HG02798 (cell line): ENCODE results near the gene KCNN3.

Experiments used
- ATAC-seq: cut with Tn5 transposase; IDR thresholded peaks from one replicate; pipeline ENCODE4 v1.9.1; 2021; ENCODE audit warnings: mild to moderate bottlenecking; ENCODE audit not compliant: unreplicated experiment, poor library complexity

KCNN3 gene

GRCh38 chr1:154741741-154742495 lies 128.2 kb downstream of the KCNN3 start:
- no peak for ATAC-seq

- no peak for ATAC-seq
Observed at GRCh38 chr1:154741327-154741726, 128.8 kb downstream of the KCNN3 start.

GRCh38 chr1:154739654-154740053 lies 130.4 kb downstream of the KCNN3 start:
- ATAC-seq = no peak

GRCh38 chr1:154736841-154737240 lies 133.2 kb downstream of the KCNN3 start:
- ATAC-seq = no peak

GRCh38 chr1:154735804-154736168 lies 134.3 kb downstream of the KCNN3 start:
- no peak for ATAC-seq

- no peak for ATAC-seq
Observed at GRCh38 chr1:154735061-154735803, 134.8 kb downstream of the KCNN3 start.

GRCh38 chr1:154733621-154734020 lies 136.5 kb downstream of the KCNN3 start:
- no peak for ATAC-seq

- ATAC-seq = no peak
Observed at GRCh38 chr1:154730986-154731489, 139.0 kb downstream of the KCNN3 start.

- no peak for ATAC-seq
Observed at GRCh38 chr1:154730259-154730658, 139.8 kb downstream of the KCNN3 start.

GRCh38 chr1:154729577-154729976 lies 140.5 kb downstream of the KCNN3 start:
- no peak for ATAC-seq

GRCh38 chr1:154729031-154729442 lies 141.0 kb downstream of the KCNN3 start:
- no peak for ATAC-seq

- no peak for ATAC-seq
Observed at GRCh38 chr1:154726896-154727753, 143.0 kb downstream of the KCNN3 start.

GRCh38 chr1:154726443-154726842 lies 143.6 kb downstream of the KCNN3 start:
- ATAC-seq = no peak

GRCh38 chr1:154725865-154726264 lies 144.2 kb downstream of the KCNN3 start:
- ATAC-seq = no peak

- ATAC-seq = no peak
Observed at GRCh38 chr1:154720328-154721297, 149.5 kb downstream of the KCNN3 start.

GRCh38 chr1:154719586-154720327 lies 150.3 kb downstream of the KCNN3 start:
- no peak for ATAC-seq

- ATAC-seq = no peak
Observed at GRCh38 chr1:154718566-154718965, 151.5 kb downstream of the KCNN3 start.

GRCh38 chr1:154717528-154717924 lies 152.6 kb downstream of the KCNN3 start:
- ATAC-seq = no peak
